Activated naive CD4-positive, alpha-beta T cell treated with Interleukin-2 at 50 U/mL for 16 hours (primary cell): ENCODE results near the gene CMTM8.
A peak's percentile ranks its signal among the peaks of the same experiment; 100 is the strongest.

ENCODE experiments used
- DNase-seq: peaks from one replicate; pipeline ENCODE4 v3.0.0-alpha.2; 2020

The CMTM8 gene

DNA sequence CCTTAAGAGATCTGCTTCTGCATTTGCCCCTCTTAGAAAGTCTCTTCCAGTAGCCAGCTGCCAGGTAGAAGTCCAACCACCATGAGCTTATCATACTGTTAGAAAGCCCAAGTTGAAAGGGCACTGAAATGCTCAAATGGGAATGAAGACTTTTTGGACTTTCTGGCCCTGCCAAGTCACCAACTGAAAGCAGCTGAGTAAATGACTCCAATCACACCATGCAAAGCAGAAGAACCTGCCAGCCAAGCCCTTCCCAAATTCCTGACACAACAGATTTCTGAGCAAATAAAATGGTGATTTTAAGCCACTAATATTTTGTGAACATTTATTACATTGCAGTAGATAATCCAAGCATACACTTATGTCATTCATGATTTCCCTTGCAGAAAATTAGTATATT, 2.1 kb upstream of the CMTM8 start:
- DNase-seq, result no peak

- DNase-seq, result no peak
Observed at GRCh38 chr3:32237670-32238452, 619 bp upstream of the CMTM8 start.

DNA sequence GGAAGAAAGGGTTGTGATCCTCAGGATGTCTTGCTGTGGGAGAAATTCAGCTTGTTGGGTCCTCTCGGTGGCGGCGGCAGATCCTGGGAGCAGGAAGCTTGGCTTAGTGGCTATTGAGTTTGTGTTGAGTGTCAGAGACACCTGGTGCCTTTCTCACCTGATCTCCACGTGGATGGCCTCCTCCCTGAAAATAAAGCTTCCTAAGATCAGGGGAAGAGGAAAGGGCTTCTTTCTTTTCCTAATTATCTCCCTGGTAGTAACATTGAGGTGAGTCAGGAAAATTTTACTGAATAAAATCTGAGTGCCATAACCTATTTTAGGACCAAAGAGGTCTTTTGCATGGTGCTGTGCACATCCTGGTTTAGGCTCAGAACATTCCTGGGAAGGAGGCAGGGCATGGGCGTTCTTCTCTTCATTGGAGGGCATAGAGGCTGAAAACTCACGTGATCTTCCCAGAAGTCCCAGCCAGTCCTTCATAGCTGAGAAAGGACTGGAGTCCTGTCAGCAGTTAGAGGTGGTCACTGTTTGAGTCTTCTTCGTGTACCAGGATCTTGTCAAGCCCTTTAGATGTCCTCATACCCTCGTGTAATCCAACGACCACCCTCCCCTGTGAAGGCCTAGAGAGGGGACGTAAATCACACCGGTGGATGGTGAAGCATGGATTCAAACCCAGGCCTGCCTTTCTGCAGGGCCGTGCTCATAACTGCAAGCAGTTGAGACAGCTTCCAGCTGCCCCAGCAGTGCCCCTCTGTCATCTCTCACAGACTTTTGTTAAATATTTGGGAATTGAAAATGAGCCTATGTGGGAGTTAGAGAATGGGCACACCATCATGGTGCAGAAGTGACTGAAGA, 1.1 kb downstream of the CMTM8 start:
- DNase-seq, result no peak

GRCh38 chr3:32240159-32240545, 1.7 kb downstream of the CMTM8 start:
- DNase-seq, result peak; percentile 44

DNA sequence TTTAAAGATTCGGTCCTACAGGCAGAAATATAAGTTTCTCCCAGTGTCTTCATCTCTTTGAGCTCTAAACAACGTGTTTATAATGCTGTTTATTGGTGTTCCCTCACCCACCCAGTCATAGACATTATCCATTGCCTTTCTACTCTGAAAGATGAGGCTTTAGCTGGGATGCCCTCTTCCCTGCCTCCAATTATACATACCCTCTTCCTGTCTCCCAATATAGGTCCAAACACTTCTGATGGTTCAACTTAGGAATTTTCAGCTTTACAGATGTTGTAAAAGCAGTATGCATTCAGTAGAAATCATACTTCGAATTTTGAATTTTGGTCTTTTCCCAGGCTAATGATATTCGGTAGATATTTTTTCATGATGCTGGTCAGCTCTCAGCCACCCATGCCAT, 2.6 kb downstream of the CMTM8 start:
- DNase-seq, result no peak

DNA sequence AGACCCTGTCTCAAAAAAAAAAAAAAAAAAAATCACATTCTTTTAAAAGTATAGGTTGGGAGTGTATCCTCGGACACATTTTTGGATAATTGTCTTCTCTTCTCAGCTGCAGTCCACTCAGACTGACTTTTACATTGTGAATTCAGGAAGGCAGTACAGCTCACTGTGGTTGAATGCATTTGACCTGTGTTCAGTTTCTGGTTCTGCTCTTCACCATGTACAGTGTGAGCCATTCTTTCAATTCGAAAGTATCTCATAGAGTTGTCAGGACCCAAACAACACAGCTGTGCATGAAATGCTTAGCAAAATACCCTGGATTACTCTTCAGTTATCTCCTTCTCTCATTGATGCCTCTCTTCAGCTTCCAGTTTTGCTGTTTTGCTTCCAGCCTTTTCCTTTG, 5.0 kb downstream of the CMTM8 start:
- DNase-seq, result no peak

DNA sequence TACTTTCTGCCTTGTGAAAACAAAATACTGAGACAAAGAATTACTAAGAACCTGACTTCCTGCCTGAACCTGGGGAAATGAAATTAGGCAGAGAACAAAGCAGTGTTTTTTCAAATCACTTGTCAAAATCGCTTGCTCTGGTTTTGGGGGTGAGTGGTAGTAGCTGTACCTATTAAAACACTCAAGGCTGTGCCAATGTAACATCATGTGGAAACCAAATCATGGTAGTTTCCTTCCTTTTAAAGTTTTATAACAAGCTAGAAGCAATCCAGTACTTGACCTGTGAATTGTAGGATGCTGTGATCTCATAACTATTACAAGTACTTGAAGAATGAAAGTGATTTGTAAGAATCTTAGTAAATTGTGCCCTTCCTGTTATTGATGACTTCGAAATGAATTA, 6.7 kb downstream of the CMTM8 start:
- DNase-seq, result no peak

- DNase-seq, result no peak
Observed at GRCh38 chr3:32246079-32246675, 7.7 kb downstream of the CMTM8 start.

DNA sequence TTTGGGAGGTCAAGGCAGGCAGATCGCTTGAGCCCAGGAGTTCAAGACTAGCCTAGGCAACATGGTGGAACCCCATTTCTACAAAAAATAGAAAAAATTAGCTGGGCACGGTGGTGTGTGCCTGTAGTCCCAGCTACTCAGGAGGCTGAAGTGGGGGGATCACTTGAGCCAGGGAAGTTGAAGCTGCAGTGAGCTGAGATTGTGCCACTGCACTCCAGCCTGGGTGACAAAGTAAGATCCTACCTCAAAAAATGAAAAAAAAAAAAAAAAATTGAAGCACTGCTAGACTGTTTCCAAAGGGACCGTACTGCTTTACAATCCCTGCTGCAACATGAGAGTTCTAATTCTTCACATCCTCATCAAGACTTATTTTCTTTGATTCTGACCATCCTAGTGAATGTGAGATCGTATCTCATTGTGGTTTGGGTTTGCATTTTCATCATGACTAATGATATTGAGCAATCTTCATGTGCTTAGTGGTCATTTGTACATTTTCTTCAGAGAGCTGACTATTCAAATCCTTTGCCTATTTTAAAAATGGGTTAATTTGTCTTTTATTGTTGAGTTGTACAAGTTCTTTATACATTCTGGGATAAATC, 10.8 kb downstream of the CMTM8 start:
- DNase-seq, result no peak

DNA sequence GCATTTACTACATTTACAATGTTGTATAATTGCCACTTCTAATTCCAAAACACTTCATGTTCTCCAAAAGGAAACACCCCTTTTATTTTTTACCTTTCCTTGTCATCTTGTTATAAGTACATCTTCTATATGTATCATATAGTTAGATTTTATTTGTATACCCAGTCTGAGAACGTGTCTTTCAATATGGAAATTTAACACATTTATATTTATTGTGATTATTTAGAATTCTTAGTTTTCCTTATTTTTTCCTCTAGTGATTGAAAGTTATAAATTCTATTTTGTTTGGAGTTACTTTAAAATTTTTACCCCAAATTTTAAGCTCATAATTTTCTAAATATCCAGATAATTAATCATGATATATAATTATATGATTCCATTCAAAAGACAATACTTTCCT, 15.8 kb downstream of the CMTM8 start:
- no peak for DNase-seq

DNA sequence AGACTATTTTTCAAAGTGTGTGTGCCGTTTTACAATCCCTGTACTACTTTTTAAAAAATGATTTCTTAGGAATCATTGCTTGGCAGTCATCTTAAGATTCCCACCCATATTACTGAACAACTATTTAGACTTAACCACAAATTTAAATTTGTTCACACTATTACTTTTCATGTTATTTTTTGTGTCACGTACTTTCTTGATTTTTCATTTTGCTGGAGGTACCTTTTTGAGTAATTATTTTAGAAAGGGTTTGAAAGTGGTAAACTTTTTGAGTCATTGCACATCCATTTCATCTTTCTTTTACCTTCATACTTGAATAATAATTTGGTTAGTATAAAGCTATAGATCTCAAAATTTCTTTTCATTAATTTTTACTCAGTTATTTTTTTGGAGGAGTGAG, 16.9 kb downstream of the CMTM8 start:
- no peak for DNase-seq

GRCh38 chr3:32256206-32256605, 17.7 kb downstream of the CMTM8 start:
- no peak for DNase-seq

DNA sequence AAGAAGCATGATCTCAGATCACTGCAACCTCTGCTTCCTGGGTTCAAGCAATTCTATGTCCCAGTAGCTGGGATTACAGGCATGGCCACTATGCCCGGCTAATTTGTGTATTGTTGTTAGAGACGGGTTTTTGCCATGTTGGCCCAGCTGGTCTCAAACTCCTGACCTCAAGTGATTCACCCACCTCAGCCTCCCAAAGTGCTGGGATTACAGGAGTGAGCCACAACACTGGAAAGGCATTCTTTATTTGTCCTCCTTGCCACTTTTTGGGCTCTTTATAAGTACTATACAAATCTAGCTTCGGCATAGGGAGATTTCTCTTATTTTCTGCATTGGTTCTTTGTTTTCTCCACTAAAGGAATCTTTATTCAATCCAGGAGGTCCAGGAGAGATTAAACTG, 18.6 kb downstream of the CMTM8 start:
- DNase-seq, result no peak

GRCh38 chr3:32257641-32258438, 19.4 kb downstream of the CMTM8 start:
- no peak for DNase-seq

- DNase-seq, result no peak
Observed at GRCh38 chr3:32258869-32259268, 20.4 kb downstream of the CMTM8 start.

- DNase-seq, result no peak
Observed at GRCh38 chr3:32261545-32261944, 23.1 kb downstream of the CMTM8 start.

- no peak for DNase-seq
Observed at GRCh38 chr3:32262201-32262600, 23.7 kb downstream of the CMTM8 start.

GRCh38 chr3:32274306-32274705, 35.8 kb downstream of the CMTM8 start:
- no peak for DNase-seq

DNA sequence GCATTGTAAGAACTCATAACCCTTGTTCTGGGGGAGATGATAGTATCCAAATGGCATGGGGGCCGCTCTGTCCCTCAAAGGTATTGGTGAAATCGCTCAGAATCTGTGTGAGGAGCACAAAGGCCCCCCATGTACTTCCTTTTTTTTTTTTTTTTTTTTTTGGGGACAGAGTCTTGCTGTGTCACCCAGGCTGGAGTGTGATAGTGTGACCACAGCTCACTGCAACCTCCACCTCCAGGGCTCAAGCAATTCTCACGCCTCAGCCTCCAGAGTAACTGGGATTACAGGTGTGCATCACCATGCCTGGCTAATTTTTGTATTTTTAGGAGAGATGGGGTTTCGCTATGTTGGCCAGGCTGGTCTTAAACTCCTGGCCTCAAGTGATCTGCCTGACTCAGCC, 37.0 kb downstream of the CMTM8 start:
- DNase-seq, result no peak

DNA sequence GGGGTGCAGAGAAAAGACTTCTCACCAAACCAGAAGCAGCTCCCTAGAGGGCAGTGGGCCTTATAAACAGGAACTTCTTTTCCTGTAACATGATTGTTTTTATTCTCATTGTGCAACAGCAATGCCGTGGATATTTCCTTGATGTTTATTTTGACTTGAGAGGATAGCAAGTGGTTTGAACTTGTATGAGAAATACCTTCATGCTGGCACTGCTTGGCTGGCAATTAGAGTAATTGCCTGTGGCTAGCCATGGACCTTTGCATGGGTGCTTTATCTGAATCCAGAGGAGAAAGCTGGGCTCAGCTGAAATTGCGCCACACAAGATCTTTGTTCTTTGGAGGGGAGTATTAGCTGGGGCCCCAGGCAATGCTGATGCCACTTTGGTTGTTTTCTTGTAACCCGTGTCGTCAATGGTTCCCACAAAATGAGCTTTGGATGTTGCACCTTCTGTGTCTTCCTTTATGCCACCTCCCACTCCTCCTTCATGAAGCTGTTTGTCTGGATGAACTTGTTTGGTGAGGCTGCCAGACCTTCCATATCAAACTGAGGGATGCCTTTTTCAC, 37.9 kb downstream of the CMTM8 start:
- no peak for DNase-seq

GRCh38 chr3:32278714-32279113, 40.2 kb downstream of the CMTM8 start:
- no peak for DNase-seq

DNA sequence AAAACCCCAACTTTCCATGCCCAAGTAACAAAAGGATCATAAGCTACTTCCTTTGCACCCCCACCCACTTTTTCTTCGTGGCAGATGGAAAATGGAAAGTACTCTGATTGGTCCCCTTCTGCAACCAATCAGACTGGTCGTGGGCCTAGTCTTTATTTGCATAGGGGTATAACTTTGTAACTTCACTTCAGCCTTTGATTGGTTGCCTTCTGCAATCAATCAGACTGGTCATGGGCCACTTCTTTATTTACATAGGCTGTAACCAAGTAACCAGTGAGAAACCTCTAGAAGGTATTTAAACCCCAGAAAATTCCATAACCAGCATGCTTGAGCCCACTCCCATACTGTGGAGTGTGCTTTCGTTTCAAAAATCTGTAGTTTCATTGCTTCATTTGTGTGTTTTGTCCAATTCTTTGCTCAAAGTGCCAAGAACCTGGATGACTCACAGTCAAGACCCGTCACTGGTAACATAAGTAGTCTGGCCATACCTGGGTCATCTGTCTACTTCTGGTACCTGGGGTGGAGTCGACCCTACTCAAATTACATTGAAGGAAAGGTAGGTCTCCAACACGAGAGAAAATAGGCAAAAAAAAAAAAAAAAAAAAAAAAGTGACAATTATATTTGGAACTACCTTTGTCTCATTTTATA, 41.9 kb downstream of the CMTM8 start:
- no peak for DNase-seq
